ENCODE results near the gene DCLK3. TPM values are rescaled to one million over a fixed set of nuclear protein-coding genes. Genes with fewer than 3 reads are reported as not detected.

Gene DCLK3
- total RNA-seq, 1 experiment from 2014 or later: not detected

GRCh38 chr3:36707623-36708409 lies 56.5 kb downstream of the DCLK3 start:
- no peak for TF ChIP-seq CTCF (IDR thresholded peaks at IDR 0.05)
- TF ChIP-seq TCF7L2 (IDR thresholded peaks at IDR 0.05; ENCODE audit: low read depth, low read length): no peak
- TF ChIP-seq REST (IDR thresholded peaks at IDR 0.05; ENCODE audit: insufficient read depth in 1 of 2, low read depth in 2 of 2, low read length in 1 of 2): no peak
- no peak for TF ChIP-seq SIN3A (IDR thresholded peaks at IDR 0.05; ENCODE audit: borderline replicate concordance, insufficient read depth, low read depth, low read length)
- TF ChIP-seq POLR2AphosphoS5 (IDR thresholded peaks at IDR 0.05; ENCODE audit: low read depth, low read length): no peak
- CTCF ChIA-PET: no interaction called here
- DNase-seq (ENCODE audit: low read depth, low spot score): no peak
- ATAC-seq: no peak
- H3K4me1 ChIP-seq (ENCODE audit: control insufficient read depth, insufficient read depth, low read length): no peaks in the 10 kb centered on the region
- H3K4me3 ChIP-seq (ENCODE audit: low read depth in 2 of 2, low read length in 2 of 2): no peak overlapping the region
- no TSS peak for BruUV-seq (replicated peaks)
- in situ Hi-C loops (cut with HindIII; ENCODE audit: low pct_unique_long_range_greater_than_20kb, low sequenced_read_pairs) (no loop called here), intact Hi-C loops (cut with micrococcal nuclease; ENCODE audit: unreplicated experiment) (no loop called here)
- H3K27ac ChIP-seq (ENCODE audit: low read length): no peak overlapping the region
- POLR2A ChIA-PET: no interaction called here
- no peaks in the 10 kb centered on the region for H3K9me3 ChIP-seq (ENCODE audit: control insufficient read depth, insufficient read depth, low read depth, low read length)
- no peaks in the 10 kb centered on the region for H3K27me3 ChIP-seq (ENCODE audit: control insufficient read depth, insufficient read depth, low read length)
- H3K36me3 ChIP-seq (ENCODE audit: control insufficient read depth, insufficient read depth, low read length): no peaks in the 10 kb centered on the region

GRCh38 chr3:36705015-36705414 lies 59.3 kb downstream of the DCLK3 start:
- ATAC-seq (no peak), DNase-seq (ENCODE audit: low read depth, low spot score) (no peak)
- no peaks in the 10 kb centered on the region for H3K27me3 ChIP-seq (ENCODE audit: control insufficient read depth, insufficient read depth, low read length)
- no peak overlapping the region for H3K4me3 ChIP-seq (ENCODE audit: low read depth in 2 of 2, low read length in 2 of 2)
- BruUV-seq (replicated peaks): no TSS peak
- TF ChIP-seq SIN3A (IDR thresholded peaks at IDR 0.05; ENCODE audit: borderline replicate concordance, insufficient read depth, low read depth, low read length) (no peak), REST (IDR thresholded peaks at IDR 0.05; ENCODE audit: insufficient read depth in 1 of 2, low read depth in 2 of 2, low read length in 1 of 2) (no peak), TCF7L2 (IDR thresholded peaks at IDR 0.05; ENCODE audit: low read depth, low read length) (no peak), POLR2AphosphoS5 (IDR thresholded peaks at IDR 0.05; ENCODE audit: low read depth, low read length) (no peak), CTCF (IDR thresholded peaks at IDR 0.05) (no peak)
- intact Hi-C loops (cut with micrococcal nuclease; ENCODE audit: unreplicated experiment) (no loop called here), in situ Hi-C loops (cut with HindIII; ENCODE audit: low pct_unique_long_range_greater_than_20kb, low sequenced_read_pairs) (no loop called here)
- H3K36me3 ChIP-seq (ENCODE audit: control insufficient read depth, insufficient read depth, low read length): no peaks in the 10 kb centered on the region
- CTCF ChIA-PET: interaction anchor here (0.7 kb wide), 1 partner anchor 119 kb away, joined by 3 read pairs; no protein-coding TSS in a partner anchor
- H3K27ac ChIP-seq (ENCODE audit: low read length): no peak overlapping the region
- H3K9me3 ChIP-seq (ENCODE audit: control insufficient read depth, insufficient read depth, low read depth, low read length): no peaks in the 10 kb centered on the region
- POLR2A ChIA-PET: no interaction called here
- no peaks in the 10 kb centered on the region for H3K4me1 ChIP-seq (ENCODE audit: control insufficient read depth, insufficient read depth, low read length)
